Psoas muscle (tissue), 8 donors: ENCODE measurements around the gene HTR3B. TPM values are rescaled to one million over a fixed set of nuclear protein-coding genes. Genes with fewer than 3 reads are reported as not detected.
"Not testable (repeated sequence)": the region's sequence is repeated elsewhere in the genome, so short reads cannot be mapped to it uniquely, and the experiment has no call there.

Source experiments
- ATAC-seq, 4 donors: fragments of 200-7000 bp; cut with Tn5 transposase; one replicate each; pipeline ENCODE4 v1.9.1; 2020; ENCODE audit warnings: moderate library complexity in 3 of 4, mild to moderate bottlenecking in 2 of 4
- DNase-seq, 2 donors: peaks; one replicate each; pipeline ENCODE4 v3.0.0-alpha.2; 2020
- H3K27ac ChIP-seq: fragments of 200-600 bp; one replicate; pipeline ENCODE4 v1.8.0; 2022
- H3K27me3 ChIP-seq, 3 donors: fragments of 200-600 bp in 1 of 3; one replicate each; pipeline versions ENCODE4 v1.6.1 to v1.8.0; 2013 to 2022; ENCODE audit warnings: low read length in 2 of 3, mild to moderate bottlenecking in 2 of 3, moderate library complexity in 1 of 3; ENCODE audit not compliant: insufficient read depth in 3 of 3
- H3K36me3 ChIP-seq, 2 donors: fragments of 200-600 bp in 1 of 2; one replicate each; pipeline versions ENCODE4 v1.6.1 to v1.8.0; 2013 to 2022; ENCODE audit warnings: low read depth in 1 of 2, mild to moderate bottlenecking in 1 of 2, moderate library complexity in 1 of 2; ENCODE audit not compliant: insufficient read depth in 1 of 2
- H3K4me1 ChIP-seq: fragments of 200-600 bp; one replicate; pipeline ENCODE4 v1.8.0; 2022
- H3K4me3 ChIP-seq: fragments of 200-600 bp; one replicate; pipeline ENCODE4 v1.8.0; 2022; ENCODE audit warnings: mild to moderate bottlenecking
- H3K9me3 ChIP-seq: fragments of 200-600 bp; one replicate; pipeline ENCODE4 v1.8.0; 2022
- CTCF ChIP-seq: fragments of 200-600 bp; IDR thresholded peaks from one replicate; pipeline ENCODE4 v1.8.0; 2022; ENCODE audit warnings: antibody characterized with exemption
- WGBS, 3 donors: extraction: QIAGEN DNeasy Blood & Tissue Kit; methylation state at CpG; one replicate each; pipeline versions ENCODE4 v1.1.6 to v1.1.7; 2013; 5-methylcytosine and 5-hydroxymethylcytosine counted together
- intact Hi-C, 2 donors: fragments of 100-400 bp; cut with DNase I; formaldehyde crosslinking; loops; one replicate each; pipeline versions ENCODE4 v1.11.0 to v1.14.2; 2022
- polyA plus RNA-seq, 3 donors: library from polyadenylated mRNA; stranded (reverse); fragments of 200-250 nt; gene quantifications; one replicate each; pipeline ENCODE4 v1.2.3, GENCODE V29; 2013
- total RNA-seq, 4 donors: library from RNA; stranded (reverse); fragmentation: NEBNext Ultra II Directional in 2 of 4; extraction: Animal tissue kit (Norgen Biotek cat#: 25700) in 2 of 4; gene quantifications; one replicate each; pipeline versions ENCODE4 v1.2.1 to v1.2.4, GENCODE V29; 2021 to 2023
- donor health status: healthy with polysubstance abuse.
- donor health status: DM: no; HTN: no; CAD: no; lungs with moderate emphysema.
- donor health status: Bipolar disorder and iron deficiency.
- donor health status: healthy.
- donor health status: DM: yes; HTN: yes; CAD: no.
- donor health status: DM: no; HTN: no; CAD: no.
- donor health status: DM: no; HTN: no; CAD: no.
- donor health status: DM: yes; HTN: yes; CAD: no.

Gene HTR3B
- total and polyA plus RNA-seq, 7 donors: 0.01 TPM; not detected in 6

GRCh38 chr11:113934761-113935160 lies 30.2 kb downstream of the HTR3B start:
- intact Hi-C loops: no loop called here
- ATAC-seq (no peak), DNase-seq (no peak)
- WGBS, 3 donors: 73 to 83% (median 78%) methylated on average over 4 of the region's 4 CpGs
- no peak overlapping the region for H3K4me3 ChIP-seq
- no peak for TF ChIP-seq CTCF
- H3K27me3 ChIP-seq: peaks cover 0 to 7% (median 0%) of the 10 kb centered on the region in 3 donors
- no peaks in the 10 kb centered on the region for H3K9me3 ChIP-seq
- no peak overlapping the region for H3K27ac ChIP-seq
- H3K36me3 ChIP-seq: no peaks in the 10 kb centered on the region
- no peaks in the 10 kb centered on the region for H3K4me1 ChIP-seq

- ATAC-seq (no peak), DNase-seq (no peak)
- peaks cover 0 to 7% (median 0%) of the 10 kb centered on the region in 3 donors for H3K27me3 ChIP-seq
- no peaks in the 10 kb centered on the region for H3K4me1 ChIP-seq
- H3K4me3 ChIP-seq: no peak overlapping the region
- no peaks in the 10 kb centered on the region for H3K36me3 ChIP-seq
- no peaks in the 10 kb centered on the region for H3K9me3 ChIP-seq
- 60 to 72% (median 62%) methylated on average over 4 of the region's 4 CpGs for WGBS, 3 donors
- no peak overlapping the region for H3K27ac ChIP-seq
- TF ChIP-seq CTCF: no peak
- intact Hi-C loops: no loop called here
Observed at GRCh38 chr11:113935858-113936257, 31.3 kb downstream of the HTR3B start.

- H3K27me3 ChIP-seq: peaks cover 0 to 7% (median 0%) of the 10 kb centered on the region in 3 donors
- ATAC-seq: no peak
Observed at GRCh38 chr11:113937918-113938317, 33.3 kb downstream of the HTR3B start.

GRCh38 chr11:113942256-113942655 lies 37.7 kb downstream of the HTR3B start:
- intact Hi-C loops: loop anchor here in 1 of 2 donors (5.0 kb wide), 1 partner anchor 475 kb away; no protein-coding TSS in a partner anchor
- H3K4me1 ChIP-seq: no peaks in the 10 kb centered on the region
- H3K27me3 ChIP-seq: no peaks in the 10 kb centered on the region
- no peak for TF ChIP-seq CTCF
- no peak for ATAC-seq
- H3K9me3 ChIP-seq: no peaks in the 10 kb centered on the region
- DNase-seq: no peak
- no peaks in the 10 kb centered on the region for H3K36me3 ChIP-seq
- H3K4me3 ChIP-seq: no peak overlapping the region
- H3K27ac ChIP-seq: no peak overlapping the region
- WGBS, 3 donors: 92 to 95% (median 94%) methylated on average over 8 of the region's 8 CpGs

More at GRCh38 chr11:113937918-113938317, 33.3 kb downstream of the HTR3B start:
- 63 to 96% (median 85%) methylated on average over 3 of the region's 3 CpGs for WGBS, 3 donors
- Histone ChIP-seq H3K27ac (no peak overlapping the region), H3K9me3 (no peaks in the 10 kb centered on the region), H3K4me1 (no peaks in the 10 kb centered on the region), H3K4me3 (no peak overlapping the region), H3K36me3 (no peaks in the 10 kb centered on the region)
- intact Hi-C loops: no loop called here
- TF ChIP-seq CTCF: no peak
- no peak for DNase-seq

- WGBS, 3 donors: 76 to 85% (median 82%) methylated on average over 2 of the region's 2 CpGs
- H3K27me3 ChIP-seq, H3K4me1 ChIP-seq, H3K9me3 ChIP-seq, intact Hi-C loops, DNase-seq, H3K4me3 ChIP-seq, H3K27ac ChIP-seq, H3K36me3 ChIP-seq, ATAC-seq: not testable (repeated sequence)
Observed at GRCh38 chr11:113946162-113946561, 41.6 kb downstream of the HTR3B start.
